HEK293T (cell line): ENCODE data around the gene CHST11.

Experiments
- BHLHE40 ChIP-seq: fragments of 450-650 bp; IDR thresholded peaks from 2 replicates; pipeline ENCODE4 v1.6.1; 2016; ENCODE audit warnings: mild to moderate bottlenecking, moderate library complexity, borderline replicate concordance
- FOXK2 ChIP-seq: fragments of 450-650 bp; IDR thresholded peaks from 2 replicates; pipeline ENCODE4 v1.6.1; 2016; ENCODE audit warnings: mild to moderate bottlenecking
- FOXM1 ChIP-seq: fragments of 450-650 bp; IDR thresholded peaks from 2 replicates; pipeline ENCODE4 v1.6.1; 2017; ENCODE audit warnings: mild to moderate bottlenecking, borderline replicate concordance
- SUZ12 ChIP-seq: fragments of 450-650 bp; IDR thresholded peaks from 2 replicates; pipeline ENCODE4 v1.6.1; 2016; ENCODE audit warnings: mild to moderate bottlenecking

DNA sequence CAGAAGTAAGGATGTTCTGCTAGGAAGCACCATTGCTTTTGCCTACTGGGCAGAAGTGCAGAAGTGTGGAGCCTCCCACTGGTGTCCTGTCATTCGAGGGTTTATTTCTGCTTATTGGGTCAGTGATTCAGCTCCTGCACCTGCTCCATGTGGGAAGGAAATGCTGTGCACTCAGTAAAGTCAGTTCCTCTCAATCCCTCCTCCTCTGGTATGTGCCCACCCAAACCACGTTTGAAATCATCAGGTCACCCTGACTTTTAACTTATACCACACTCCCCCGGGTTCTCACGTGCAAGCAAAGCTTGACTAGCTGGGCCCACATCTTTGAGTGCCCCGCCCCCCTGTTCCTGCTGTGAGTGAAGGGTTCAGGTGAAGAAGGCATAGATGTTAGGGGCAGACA is 223.7 kb downstream of the CHST11 start:
- TF ChIP-seq BHLHE40 (no peak), FOXK2 (no peak), SUZ12 (no peak), FOXM1 (no peak)
